H1 (cell line): ENCODE data around the gene MDH1B. TPM values are rescaled to one million over a fixed set of nuclear protein-coding genes. Genes with fewer than 3 reads are reported as not detected.

Experiments used
- CTCF ChIA-PET: fragments of 300-600 bp; sonication (Branson Sonifier 250); formaldehyde crosslinking; loops from one replicate; lab custom pipeline; 2021; ENCODE audit not compliant: partially characterized antibody; lab: Charles Lee
- POLR2A ChIA-PET: fragments of 300-600 bp; sonication (Branson Sonifier 250); formaldehyde crosslinking; loops from one replicate; lab custom pipeline; 2021; ENCODE audit warnings: inconsistent platforms; ENCODE audit not compliant: partially characterized antibody; lab: Charles Lee
- DNase-seq, 2 experiments: peaks; one replicate each; pipeline versions ENCODE4 v3.0.0 to v3.0.0-alpha.2; 2010 to 2022; ENCODE audit warnings: low spot score in 2 of 2, low read depth in 1 of 2, mixed read lengths in 1 of 2
- FAIRE-seq: peaks from 2 replicates; lab custom pipeline; 2011; peaks lifted over from hg19 to GRCh38; lab: Jason Lieb, UNC
- H2AFZ ChIP-seq: 2 replicates; pipeline ENCODE4 v1.8.1; 2012; ENCODE audit warnings: low read length, inconsistent platforms
- H2AK5ac ChIP-seq: 2 replicates; pipeline ENCODE4 v1.6.1; 2013; ENCODE audit warnings: low read depth, low read length
- H2BK120ac ChIP-seq: replicated peaks from 2 replicates; pipeline ENCODE3; 2013; ENCODE audit warnings: low read depth, low read length, inconsistent platforms
- H2BK12ac ChIP-seq: 2 replicates; pipeline ENCODE4 v1.6.1; 2013; ENCODE audit warnings: low read depth, low read length
- H2BK15ac ChIP-seq: 2 replicates; pipeline ENCODE4 v1.6.1; 2013; ENCODE audit warnings: low read length
- H2BK20ac ChIP-seq: 2 replicates; pipeline ENCODE4 v1.6.1; 2013; ENCODE audit warnings: low read length
- H2BK5ac ChIP-seq: 2 replicates; pipeline ENCODE4 v1.6.1; 2013; ENCODE audit warnings: low read depth, low read length
- H3K14ac ChIP-seq: 2 replicates; pipeline ENCODE4 v1.6.1; 2013; ENCODE audit warnings: inconsistent platforms; ENCODE audit not compliant: insufficient read length
- H3K18ac ChIP-seq: 2 replicates; pipeline ENCODE4 v1.6.1; 2013; ENCODE audit warnings: low read length; ENCODE audit errors: extremely low read depth
- H3K23ac ChIP-seq: 2 replicates; pipeline ENCODE4 v1.6.1; 2013; ENCODE audit warnings: inconsistent platforms; ENCODE audit not compliant: insufficient read length
- H3K23me2 ChIP-seq: 2 replicates; pipeline ENCODE4 v1.6.1; 2013; ENCODE audit warnings: low read depth, low read length
- H3K27ac ChIP-seq: 2 replicates; pipeline ENCODE4 v1.6.1; 2011; ENCODE audit warnings: low read depth, low read length, inconsistent platforms
- H3K27me3 ChIP-seq, 4 experiments: replicated peaks in 1 of 4; 1 replicate in 1 of 4; 2 replicates in 3 of 4; pipeline versions ENCODE4 v1.6.1 to v1.8.1; 2011 to 2013; ENCODE audit warnings: low read length in 3 of 4, mild to moderate bottlenecking in 3 of 4, inconsistent platforms in 2 of 4, mixed read lengths in 2 of 4, moderate library complexity in 1 of 4; ENCODE audit not compliant: control insufficient read depth in 3 of 4, insufficient read depth in 3 of 4; ENCODE audit errors: extremely low read depth in 1 of 4
- H3K36me3 ChIP-seq, 4 experiments: 2 replicates each; pipeline versions ENCODE4 v1.6.1 to v1.8.1; 2011 to 2013; ENCODE audit warnings: mild to moderate bottlenecking in 4 of 4, low read length in 3 of 4, moderate library complexity in 2 of 4, control low read depth in 1 of 4, inconsistent platforms in 1 of 4; ENCODE audit not compliant: insufficient read depth in 4 of 4, control insufficient read depth in 2 of 4
- H3K4ac ChIP-seq: replicated peaks from 2 replicates; pipeline ENCODE3; 2013; ENCODE audit warnings: low read length, low read depth, mixed read lengths, inconsistent platforms; ENCODE audit not compliant: insufficient read length
- H3K4me1 ChIP-seq, 4 experiments: replicated peaks in 1 of 4; 1 replicate in 1 of 4; 2 replicates in 3 of 4; pipeline versions ENCODE4 v1.6.1 to v1.8.1; 2011 to 2013; ENCODE audit warnings: low read length in 3 of 4, inconsistent platforms in 2 of 4, mixed read lengths in 1 of 4; ENCODE audit not compliant: insufficient read depth in 4 of 4, control insufficient read depth in 3 of 4
- H3K4me2 ChIP-seq, 2 experiments: 2 replicates each; pipeline versions ENCODE4 v1.6.1 to v1.8.1; 2011 to 2013; ENCODE audit warnings: low read depth in 2 of 2, low read length in 2 of 2, control low read depth in 1 of 2, inconsistent platforms in 1 of 2, mild to moderate bottlenecking in 1 of 2; ENCODE audit not compliant: insufficient read depth in 1 of 2
- H3K4me3 ChIP-seq, 4 experiments: fragments of 200-600, 300-600 bp in 1 of 4; sonication (generic), shearing (Covaris generic), sonication (Bioruptor Twin) in 1 of 4; 2 replicates each; pipeline versions ENCODE4 v1.5.1 to v1.8.1; 2011 to 2016; ENCODE audit warnings: low read length in 4 of 4, low read depth in 3 of 4, control low read depth in 2 of 4, inconsistent platforms in 2 of 4, mild to moderate bottlenecking in 2 of 4, mixed read lengths in 1 of 4, moderate library complexity in 1 of 4; ENCODE audit not compliant: insufficient read depth in 2 of 4; ENCODE audit errors: extremely low read depth in 1 of 4
- H3K56ac ChIP-seq: replicated peaks from 2 replicates; pipeline ENCODE3; 2013; ENCODE audit warnings: low read depth, mild to moderate bottlenecking, mixed read lengths, low read length, inconsistent platforms; ENCODE audit not compliant: insufficient read length
- H3K79me1 ChIP-seq: 2 replicates; pipeline ENCODE4 v1.6.1; 2013; ENCODE audit warnings: low read depth, low read length, control low read depth
- H3K79me2 ChIP-seq, 2 experiments: 2 replicates each; pipeline versions ENCODE4 v1.6.1 to v1.8.1; 2012 to 2013; ENCODE audit warnings: low read length in 2 of 2, mild to moderate bottlenecking in 2 of 2, inconsistent platforms in 1 of 2; ENCODE audit not compliant: insufficient read depth in 2 of 2, control insufficient read depth in 1 of 2
- H3K9ac ChIP-seq, 4 experiments: replicated peaks in 1 of 4; 1 replicate in 1 of 4; 2 replicates in 3 of 4; pipeline versions ENCODE4 v1.6.1 to v1.8.1; 2011 to 2013; ENCODE audit warnings: low read depth in 3 of 4, low read length in 3 of 4, control low read depth in 2 of 4, mild to moderate bottlenecking in 2 of 4, moderate library complexity in 2 of 4, inconsistent platforms in 1 of 4; ENCODE audit errors: extremely low read depth in 1 of 4
- H3K9me3 ChIP-seq, 2 experiments: 2 replicates each; pipeline versions ENCODE4 v1.6.1 to v1.8.1; 2012 to 2013; ENCODE audit warnings: mild to moderate bottlenecking in 2 of 2, moderate library complexity in 2 of 2, control low read depth in 1 of 2, inconsistent platforms in 1 of 2, low read depth in 1 of 2, low read length in 1 of 2, mixed read lengths in 1 of 2; ENCODE audit not compliant: insufficient read depth in 2 of 2
- H4K20me1 ChIP-seq, 2 experiments: replicated peaks in 1 of 2; 2 replicates each; pipeline versions ENCODE3 to v1.8.1; 2011 to 2013; ENCODE audit warnings: inconsistent platforms in 2 of 2, low read length in 2 of 2, mild to moderate bottlenecking in 1 of 2; ENCODE audit not compliant: insufficient read depth in 2 of 2, control insufficient read depth in 1 of 2
- H4K5ac ChIP-seq: 2 replicates; pipeline ENCODE4 v1.6.1; 2013; ENCODE audit warnings: low read length, low read depth, mixed read lengths, inconsistent platforms; ENCODE audit not compliant: insufficient read length
- H4K8ac ChIP-seq: 2 replicates; pipeline ENCODE4 v1.8.0; 2013; ENCODE audit warnings: mild to moderate bottlenecking, moderate library complexity, low read length, inconsistent platforms; ENCODE audit not compliant: insufficient read depth; ENCODE audit errors: extremely low read depth
- H4K91ac ChIP-seq: replicated peaks from 2 replicates; pipeline ENCODE3; 2013; ENCODE audit warnings: low read length, mixed read lengths, inconsistent platforms; ENCODE audit not compliant: insufficient read length
- HDAC6 ChIP-seq: IDR thresholded peaks from one replicate; pipeline ENCODE4 v1.7.1; 2012; ENCODE audit warnings: low read depth, mild to moderate bottlenecking, inconsistent platforms, low read length, moderate library complexity
- NANOG ChIP-seq: IDR thresholded peaks from 2 replicates; pipeline ENCODE4 v1.6.1; 2011; ENCODE audit warnings: low read length, low read depth, mild to moderate bottlenecking, inconsistent platforms; ENCODE audit not compliant: insufficient read depth, poor library complexity, severe bottlenecking
- POU5F1 ChIP-seq: IDR thresholded peaks from 2 replicates; pipeline ENCODE4 v1.6.1; 2011; ENCODE audit warnings: low read depth, mild to moderate bottlenecking, low read length, moderate library complexity
- RBBP5 ChIP-seq: IDR thresholded peaks from 2 replicates; pipeline ENCODE4 v1.7.1; 2012; ENCODE audit warnings: low read depth, mild to moderate bottlenecking, inconsistent platforms, low read length, moderate library complexity, borderline replicate concordance
- SP1 ChIP-seq: IDR thresholded peaks from 2 replicates; pipeline ENCODE4 v1.6.1; 2011; ENCODE audit warnings: low read depth, low read length
- WGBS, 2 experiments: shearing (Covaris generic) in 1 of 2; methylation state at CpG; one replicate each; pipeline versions ENCODE4 v1.1.6 to v1.1.7; 2013 to 2015; ENCODE audit warnings: low lambda C conversion rate in 2 of 2, mixed read lengths in 2 of 2, inconsistent platforms in 1 of 2, low coverage in 1 of 2, missing lambda C conversion rate in 1 of 2; ENCODE audit not compliant: insufficient replicate concordance in 2 of 2, insufficient coverage in 1 of 2, insufficient read length in 1 of 2; ENCODE audit errors: extremely low coverage in 1 of 2, missing lambda C conversion rate in 1 of 2; 5-methylcytosine and 5-hydroxymethylcytosine counted together
- polyA plus RNA-seq, 7 experiments: library from polyadenylated mRNA; depleted of rRNA in 3 of 7; stranded (reverse) in 5 of 7; unstranded in 2 of 7; fragments of >200 nt in 5 of 7; fragments of 200-250 nt in 2 of 7; gene quantifications; 1 replicate in 5 of 7; 2 replicates in 1 of 7; 4 replicates in 1 of 7; pipeline versions ENCODE4 v1.2.1 to v1.2.3, GENCODE V29; 2011 to 2013; ENCODE audit warnings: missing spikeins in 2 of 7, mixed read lengths in 2 of 7
- total RNA-seq: library from RNA; stranded (reverse); fragmentation: NEBNext Ultra II Directional; extraction: Animal tissue kit (Norgen Biotek cat#: 25700); gene quantifications from 2 replicates; pipeline ENCODE4 v1.2.1, GENCODE V29; 2021
- TF ChIP-seq, protein P1 (sequence below): IDR thresholded peaks from 2 replicates; pipeline ENCODE4 v1.6.1; 2012; ENCODE audit warnings: inconsistent platforms

MDH1B gene
- total and polyA plus RNA-seq, 2 of the 8 experiments (the other 6 are each of a cell fraction or from before 2014, with no cell fraction given): 1.5 to 2.1 TPM

DNA sequence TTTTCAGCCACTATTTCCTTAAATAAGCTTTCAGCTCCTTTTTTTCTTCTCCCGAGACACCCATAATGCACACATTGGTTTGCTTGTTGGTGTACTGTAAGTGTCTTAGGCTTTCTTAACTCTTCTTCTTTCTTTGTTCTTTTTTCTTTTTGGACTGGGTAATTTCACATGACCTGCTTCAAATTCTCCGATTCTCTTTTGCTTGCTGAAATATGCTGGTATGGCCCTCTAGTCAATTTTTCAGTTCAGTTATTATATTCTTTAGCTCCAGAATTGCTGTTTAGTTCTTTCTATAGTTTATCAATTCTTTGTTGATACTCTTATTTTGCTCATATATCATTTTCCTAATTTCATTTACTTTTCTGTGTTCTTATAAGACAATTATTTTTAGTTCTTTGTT, 15.5 kb upstream of the MDH1B start:
- no peaks in the 10 kb centered on the region for H3K23me2 ChIP-seq
- no peak overlapping the region for H2BK5ac ChIP-seq
- H3K79me2 ChIP-seq: peaks cover 0 to 25% of the 10 kb centered on the region in 2 experiments; a peak in 2 of 4 replicates
- no peak overlapping the region for H3K23ac ChIP-seq
- H2AFZ ChIP-seq: no peak overlapping the region
- no peaks in the 10 kb centered on the region for H3K27me3 ChIP-seq
- H3K4me2 ChIP-seq: no peak overlapping the region
- FAIRE-seq: no peak
- DNase-seq: no peak
- H2AK5ac ChIP-seq: no peak overlapping the region
- no peak overlapping the region for H3K14ac ChIP-seq
- peaks cover 0 to 5% of the 10 kb centered on the region in 2 experiments for H4K20me1 ChIP-seq
- WGBS, 2 experiments: 92% methylated on average over 2 of the region's 2 CpGs; no CpG with 5 or more reads in 1 of the 2 experiments
- TF ChIP-seq, protein P1, sequence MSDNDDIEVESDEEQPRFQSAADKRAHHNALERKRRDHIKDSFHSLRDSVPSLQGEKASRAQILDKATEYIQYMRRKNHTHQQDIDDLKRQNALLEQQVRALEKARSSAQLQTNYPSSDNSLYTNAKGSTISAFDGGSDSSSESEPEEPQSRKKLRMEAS: no peak
- no peak for TF ChIP-seq HDAC6
- TF ChIP-seq NANOG: no peak
- no peak for TF ChIP-seq SP1
- TF ChIP-seq POU5F1: no peak
- no peak for TF ChIP-seq RBBP5
- H3K4ac ChIP-seq: no peak overlapping the region
- H2BK15ac ChIP-seq: no peak overlapping the region
- no peak overlapping the region for H4K91ac ChIP-seq
- H2BK12ac ChIP-seq: no peak overlapping the region
- no peak overlapping the region for H3K56ac ChIP-seq
- H3K9ac ChIP-seq: no peak overlapping the region
- H2BK120ac ChIP-seq: no peak overlapping the region
- H2BK20ac ChIP-seq: no peak overlapping the region
- H4K8ac ChIP-seq: no peak overlapping the region
- H3K4me1 ChIP-seq: no peaks in the 10 kb centered on the region
- H3K9me3 ChIP-seq: no peaks in the 10 kb centered on the region
- H4K5ac ChIP-seq: no peak overlapping the region
- no peaks in the 10 kb centered on the region for H3K79me1 ChIP-seq
- peaks cover 0 to 38% (median 13%) of the 10 kb centered on the region in 4 experiments; a peak in 5 of 8 replicates for H3K36me3 ChIP-seq
- ChIA-PET POLR2A (interaction anchor here (1.3 kb wide), 1 partner anchor 20 kb away, joined by 4 read pairs; no protein-coding TSS in a partner anchor), CTCF (interaction anchor here (0.6 to 6.0 kb wide), 23 partner anchors 8 to 898 kb away, joined by 3 to 81 read pairs (median 3); partner anchors contain the start of genes FASTKD2 and MDH1B)
- no peak overlapping the region for H3K18ac ChIP-seq
- H3K4me3 ChIP-seq: no peak overlapping the region
- H3K27ac ChIP-seq: no peak overlapping the region
